Measurements from ENCODE around the gene NINJ1.
"Not testable (repeated sequence)": the region's sequence is repeated elsewhere in the genome, so short reads cannot be mapped to it uniquely, and the experiment has no call there.

The NINJ1 gene

GRCh38 chr9:93156475-93157008 lies 22.5 kb upstream of the NINJ1 start:
- TF ChIP-seq, protein P1, sequence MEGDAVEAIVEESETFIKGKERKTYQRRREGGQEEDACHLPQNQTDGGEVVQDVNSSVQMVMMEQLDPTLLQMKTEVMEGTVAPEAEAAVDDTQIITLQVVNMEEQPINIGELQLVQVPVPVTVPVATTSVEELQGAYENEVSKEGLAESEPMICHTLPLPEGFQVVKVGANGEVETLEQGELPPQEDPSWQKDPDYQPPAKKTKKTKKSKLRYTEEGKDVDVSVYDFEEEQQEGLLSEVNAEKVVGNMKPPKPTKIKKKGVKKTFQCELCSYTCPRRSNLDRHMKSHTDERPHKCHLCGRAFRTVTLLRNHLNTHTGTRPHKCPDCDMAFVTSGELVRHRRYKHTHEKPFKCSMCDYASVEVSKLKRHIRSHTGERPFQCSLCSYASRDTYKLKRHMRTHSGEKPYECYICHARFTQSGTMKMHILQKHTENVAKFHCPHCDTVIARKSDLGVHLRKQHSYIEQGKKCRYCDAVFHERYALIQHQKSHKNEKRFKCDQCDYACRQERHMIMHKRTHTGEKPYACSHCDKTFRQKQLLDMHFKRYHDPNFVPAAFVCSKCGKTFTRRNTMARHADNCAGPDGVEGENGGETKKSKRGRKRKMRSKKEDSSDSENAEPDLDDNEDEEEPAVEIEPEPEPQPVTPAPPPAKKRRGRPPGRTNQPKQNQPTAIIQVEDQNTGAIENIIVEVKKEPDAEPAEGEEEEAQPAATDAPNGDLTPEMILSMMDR (conservative IDR thresholded peaks at IDR 0.05): no peak
- no peak overlapping the region for H3K27ac ChIP-seq

GRCh38 chr9:93155716-93156474 lies 21.8 kb upstream of the NINJ1 start:
- no peak overlapping the region for H3K27ac ChIP-seq
- TF ChIP-seq, protein P1 (conservative IDR thresholded peaks at IDR 0.05): no peak

GRCh38 chr9:93154293-93154903 lies 20.3 kb upstream of the NINJ1 start:
- H3K27ac ChIP-seq: no peak overlapping the region
- TF ChIP-seq, protein P1 (conservative IDR thresholded peaks at IDR 0.05): peak; percentile 70

- TF ChIP-seq, protein P1 (conservative IDR thresholded peaks at IDR 0.05): no peak
- H3K27ac ChIP-seq: no peak overlapping the region
Measured at GRCh38 chr9:93151097-93151784, 17.2 kb upstream of the NINJ1 start.

DNA sequence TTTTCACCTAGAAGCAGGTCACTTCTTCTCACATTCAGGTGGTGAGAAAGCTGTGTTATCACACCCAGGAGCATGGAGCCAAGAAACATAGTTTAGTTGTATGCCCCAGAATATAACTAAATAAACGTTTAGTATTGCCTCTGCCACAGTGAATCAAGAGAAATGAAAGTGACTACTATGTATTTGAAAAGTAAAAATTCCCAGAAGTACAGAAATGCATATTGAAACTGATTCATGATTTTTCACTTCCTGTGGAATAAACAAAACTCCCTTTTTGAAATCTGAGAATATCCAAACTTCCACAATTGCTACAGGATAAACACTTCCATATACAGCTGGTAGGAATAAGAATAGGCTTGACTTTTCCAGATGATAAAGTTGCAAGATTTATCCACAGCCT lies 15.3 kb upstream of the NINJ1 start:
- no peak overlapping the region for H3K27ac ChIP-seq
- TF ChIP-seq, protein P1 (conservative IDR thresholded peaks at IDR 0.05): no peak

DNA sequence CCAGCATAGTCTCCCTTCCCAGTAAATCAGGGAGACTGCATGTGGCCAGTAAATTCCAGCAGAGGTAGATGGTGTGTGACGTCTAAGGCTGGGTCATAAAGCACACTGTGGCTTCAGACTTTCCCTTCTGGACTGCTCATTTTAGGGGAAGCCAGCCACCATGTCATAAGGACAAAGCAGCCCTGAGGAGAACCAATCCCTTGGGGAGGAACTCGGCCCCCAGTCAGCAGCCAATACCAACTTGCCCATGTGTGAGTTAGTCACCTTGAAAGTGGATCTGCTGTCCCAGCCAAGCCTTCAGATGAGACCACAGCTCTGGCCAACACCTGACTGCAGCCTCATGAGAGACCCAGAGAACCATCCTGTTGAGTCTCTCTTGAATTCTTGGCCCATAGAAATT lies 14.7 kb upstream of the NINJ1 start:
- H3K27ac ChIP-seq: no peak overlapping the region
- TF ChIP-seq, protein P1 (conservative IDR thresholded peaks at IDR 0.05): no peak

GRCh38 chr9:93147632-93148031 lies 13.6 kb upstream of the NINJ1 start:
- no peak overlapping the region for H3K27ac ChIP-seq
- TF ChIP-seq, protein P1 (conservative IDR thresholded peaks at IDR 0.05): no peak

- not testable (repeated sequence) for H3K27ac ChIP-seq
Measured at GRCh38 chr9:93146696-93147095, 12.6 kb upstream of the NINJ1 start.
